ENCODE measurements around the gene NBPF3. TPM values are rescaled to one million over a fixed set of nuclear protein-coding genes. Genes with fewer than 3 reads are reported as not detected.

The NBPF3 gene
- total RNA-seq, 1 donor from 2014 or later = 22.0 TPM

DNA sequence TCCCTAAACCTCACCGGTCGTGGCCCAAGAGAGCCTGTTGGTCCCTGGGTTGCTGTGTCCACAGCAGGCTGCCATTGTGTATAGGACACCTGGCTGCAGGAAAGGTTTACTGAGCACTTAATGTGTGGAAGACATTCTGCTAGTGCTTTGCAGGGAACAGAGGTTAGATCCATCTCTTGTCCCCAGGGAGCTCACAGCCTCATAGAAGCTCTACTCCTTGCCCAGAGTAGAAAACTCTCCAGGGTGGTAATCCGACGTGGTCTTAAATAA, 52.4 kb downstream of the NBPF3 start:
- TF ChIP-seq, protein P1, sequence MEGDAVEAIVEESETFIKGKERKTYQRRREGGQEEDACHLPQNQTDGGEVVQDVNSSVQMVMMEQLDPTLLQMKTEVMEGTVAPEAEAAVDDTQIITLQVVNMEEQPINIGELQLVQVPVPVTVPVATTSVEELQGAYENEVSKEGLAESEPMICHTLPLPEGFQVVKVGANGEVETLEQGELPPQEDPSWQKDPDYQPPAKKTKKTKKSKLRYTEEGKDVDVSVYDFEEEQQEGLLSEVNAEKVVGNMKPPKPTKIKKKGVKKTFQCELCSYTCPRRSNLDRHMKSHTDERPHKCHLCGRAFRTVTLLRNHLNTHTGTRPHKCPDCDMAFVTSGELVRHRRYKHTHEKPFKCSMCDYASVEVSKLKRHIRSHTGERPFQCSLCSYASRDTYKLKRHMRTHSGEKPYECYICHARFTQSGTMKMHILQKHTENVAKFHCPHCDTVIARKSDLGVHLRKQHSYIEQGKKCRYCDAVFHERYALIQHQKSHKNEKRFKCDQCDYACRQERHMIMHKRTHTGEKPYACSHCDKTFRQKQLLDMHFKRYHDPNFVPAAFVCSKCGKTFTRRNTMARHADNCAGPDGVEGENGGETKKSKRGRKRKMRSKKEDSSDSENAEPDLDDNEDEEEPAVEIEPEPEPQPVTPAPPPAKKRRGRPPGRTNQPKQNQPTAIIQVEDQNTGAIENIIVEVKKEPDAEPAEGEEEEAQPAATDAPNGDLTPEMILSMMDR (IDR thresholded peaks at IDR 0.05) = no peak
- TF ChIP-seq EZH2 (IDR thresholded peaks at IDR 0.05) (no peak), EZH2phosphoT487 (IDR thresholded peaks at IDR 0.05) (no peak)
- no peak for DNase-seq (ENCODE audit: low spot score)
- no peak overlapping the region for H3K4me2 ChIP-seq
- no peak overlapping the region for H3K27ac Mint-ChIP-seq
- no peak overlapping the region for H3K9ac ChIP-seq
- H3K4me1 ChIP-seq = no peaks in the 10 kb centered on the region
- peaks cover 6% of the 10 kb centered on the region for H3F3A ChIP-seq (ENCODE audit: low read depth)
- H3K9me3 ChIP-seq (ENCODE audit: low read depth) = no peaks in the 10 kb centered on the region
- no peaks in the 10 kb centered on the region for H4K20me1 ChIP-seq (ENCODE audit: low read depth)
- no peak overlapping the region for H2AFZ ChIP-seq (replicated peaks)
- peaks cover 2% of the 10 kb centered on the region for H3K9me3 Mint-ChIP-seq
- H3K36me3 ChIP-seq = no peaks in the 10 kb centered on the region
- H3K27me3 Mint-ChIP-seq (ENCODE audit: insufficient read depth, low read depth) = peaks cover 16% of the 10 kb centered on the region
- H3K27me3 ChIP-seq = no peaks in the 10 kb centered on the region
- H3K4me3 ChIP-seq = no peak overlapping the region
- H3K36me3 Mint-ChIP-seq = no peaks in the 10 kb centered on the region
- H3K4me1 Mint-ChIP-seq = peaks cover 11% of the 10 kb centered on the region
- no peak overlapping the region for H3K4me3 Mint-ChIP-seq
- no peak overlapping the region for H3K27ac ChIP-seq
- no peaks in the 10 kb centered on the region for H3K79me2 ChIP-seq (ENCODE audit: low read depth)

DNA sequence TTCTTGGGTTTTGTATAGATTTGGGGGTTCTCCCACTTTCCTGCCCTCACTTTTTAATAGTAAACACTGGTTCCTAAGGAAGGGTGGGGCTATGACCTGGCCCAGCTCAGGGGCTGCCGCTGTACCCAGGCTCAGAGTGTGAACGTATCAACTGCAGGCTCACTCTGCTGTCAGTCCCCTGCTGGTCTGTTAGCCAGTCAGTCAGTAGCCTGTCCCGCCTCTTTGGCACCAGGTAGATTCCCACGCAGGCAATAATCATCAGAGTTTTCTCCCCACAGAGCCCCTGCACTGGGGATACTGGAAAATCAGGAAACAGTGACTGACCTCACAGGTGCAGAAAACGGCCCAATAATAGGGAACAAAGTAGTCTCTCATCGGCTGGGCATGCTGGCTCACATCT, 54.3 kb downstream of the NBPF3 start:
- Histone ChIP-seq H2AFZ (replicated peaks) (no peak overlapping the region), H3K4me2 (no peak overlapping the region), H3K9me3 (ENCODE audit: low read depth) (no peaks in the 10 kb centered on the region), H3F3A (ENCODE audit: low read depth) (peaks cover 6% of the 10 kb centered on the region), H3K36me3 (no peaks in the 10 kb centered on the region), H3K4me3 (no peak overlapping the region), H4K20me1 (ENCODE audit: low read depth) (no peaks in the 10 kb centered on the region), H3K9ac (no peak overlapping the region), H3K27ac (no peak overlapping the region), H3K4me1 (peaks cover 4% of the 10 kb centered on the region), H3K27me3 (no peaks in the 10 kb centered on the region), H3K79me2 (ENCODE audit: low read depth) (no peaks in the 10 kb centered on the region)
- TF ChIP-seq, protein P1 (IDR thresholded peaks at IDR 0.05) = no peak
- TF ChIP-seq EZH2phosphoT487 (IDR thresholded peaks at IDR 0.05) (no peak), EZH2 (IDR thresholded peaks at IDR 0.05) (no peak)
- Mint-ChIP-seq H3K9me3 (peaks cover 2% of the 10 kb centered on the region), H3K27ac (no peak overlapping the region), H3K4me1 (peaks cover 19% of the 10 kb centered on the region), H3K27me3 (ENCODE audit: insufficient read depth, low read depth) (peaks cover 9% of the 10 kb centered on the region), H3K4me3 (no peak overlapping the region), H3K36me3 (no peaks in the 10 kb centered on the region)
- no peak for DNase-seq (ENCODE audit: low spot score)

DNA sequence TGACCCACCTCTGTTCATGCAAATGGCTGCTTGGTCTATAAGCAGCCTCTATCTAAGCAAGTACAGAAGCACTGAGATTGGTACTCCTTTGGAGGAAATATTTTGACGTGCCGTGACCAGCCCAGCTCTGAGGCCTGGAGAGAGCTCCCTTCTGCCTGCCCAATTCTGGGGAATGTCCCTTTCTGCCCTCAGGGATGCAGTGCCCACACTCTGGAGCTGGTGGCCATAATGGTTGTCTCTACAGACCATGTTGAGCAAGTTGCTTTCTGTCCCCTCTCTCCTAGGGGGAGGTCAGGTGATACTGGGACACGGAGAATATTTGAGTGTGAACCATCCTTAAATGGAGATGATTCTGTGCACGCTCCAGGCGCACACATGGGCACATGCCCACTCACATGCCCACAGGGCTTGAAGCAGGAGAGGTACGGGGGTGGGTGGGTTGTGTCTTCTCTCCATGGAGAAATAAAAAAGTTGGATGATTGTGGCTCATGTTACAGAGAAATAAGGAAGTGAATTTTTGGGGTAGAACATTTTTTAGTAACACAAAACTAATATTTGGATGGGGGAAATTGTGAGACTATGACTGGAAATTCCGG, 55.4 kb downstream of the NBPF3 start:
- Mint-ChIP-seq H3K4me1 (peaks cover 19% of the 10 kb centered on the region), H3K4me3 (no peak overlapping the region), H3K27ac (no peak overlapping the region), H3K36me3 (no peaks in the 10 kb centered on the region), H3K9me3 (peaks cover 5% of the 10 kb centered on the region), H3K27me3 (ENCODE audit: insufficient read depth, low read depth) (peaks cover 9% of the 10 kb centered on the region)
- Histone ChIP-seq H3K4me2 (no peak overlapping the region), H3K9me3 (ENCODE audit: low read depth) (no peaks in the 10 kb centered on the region), H3K36me3 (no peaks in the 10 kb centered on the region), H4K20me1 (ENCODE audit: low read depth) (no peaks in the 10 kb centered on the region), H3F3A (ENCODE audit: low read depth) (peaks cover 6% of the 10 kb centered on the region), H3K27ac (no peak overlapping the region), H3K4me1 (peaks cover 4% of the 10 kb centered on the region), H3K9ac (no peak overlapping the region), H3K4me3 (no peak overlapping the region), H3K27me3 (no peaks in the 10 kb centered on the region), H2AFZ (replicated peaks) (no peak overlapping the region), H3K79me2 (ENCODE audit: low read depth) (no peaks in the 10 kb centered on the region)
- no peak for DNase-seq (ENCODE audit: low spot score)
- TF ChIP-seq, protein P1 (IDR thresholded peaks at IDR 0.05) = no peak
- TF ChIP-seq EZH2 (IDR thresholded peaks at IDR 0.05) = no peak

Measured in neural progenitor cell (in vitro differentiated cells).